Naive thymus-derived CD4-positive, alpha-beta T cell (primary cell): ENCODE results near the gene LRRC47. TPM values are rescaled to one million over a fixed set of nuclear protein-coding genes. Genes with fewer than 3 reads are reported as not detected.
A peak's percentile ranks its signal among the peaks of the same experiment; 100 is the strongest.

Experiments used
- ATAC-seq: fragments of 150-1000 bp; cut with Tn5 transposase; 2 replicates; pipeline ENCODE4 v1.10.0; 2021; ENCODE audit warnings: mild to moderate bottlenecking, moderate library complexity
- CTCF ChIA-PET: fragments of 350-600 bp; sonication (Branson Sonifier 250); formaldehyde crosslinking; loops from one replicate; lab custom pipeline; 2021; ENCODE audit warnings: antibody characterized with exemption; lab: Charles Lee
- POLR2A ChIA-PET: fragments of 350-600 bp; sonication (Branson Sonifier 250); formaldehyde crosslinking; loops from one replicate; lab custom pipeline; 2021; ENCODE audit warnings: antibody characterized with exemption, inconsistent platforms; lab: Charles Lee
- DNase-seq, 9 donors: peaks; one replicate each; pipeline versions ENCODE4 v3.0.0 to v3.0.0-alpha.2; 2020 to 2022; ENCODE audit warnings: mixed read lengths in 1 of 9
- H3K27ac ChIP-seq: one replicate; pipeline ENCODE4 v1.7.0; 2013; ENCODE audit warnings: mild to moderate bottlenecking, low read depth, low read length, moderate library complexity
- H3K27me3 ChIP-seq, 2 donors: one replicate each; pipeline ENCODE4 v1.7.0; 2013; ENCODE audit warnings: low read length in 2 of 2, mild to moderate bottlenecking in 2 of 2, moderate library complexity in 2 of 2; ENCODE audit not compliant: control insufficient read depth in 2 of 2, insufficient read depth in 2 of 2
- H3K36me3 ChIP-seq, 3 experiments: 1 replicate in 2 of 3; 2 replicates in 1 of 3; pipeline ENCODE4 v1.7.0; 2013; ENCODE audit warnings: low read length in 3 of 3, mild to moderate bottlenecking in 3 of 3, moderate library complexity in 1 of 3; ENCODE audit not compliant: insufficient read depth in 3 of 3, control insufficient read depth in 2 of 3
- H3K4me1 ChIP-seq, 2 donors: one replicate each; pipeline ENCODE4 v1.7.0; 2013; ENCODE audit warnings: low read length in 2 of 2, mild to moderate bottlenecking in 2 of 2, moderate library complexity in 1 of 2; ENCODE audit not compliant: control insufficient read depth in 2 of 2, insufficient read depth in 2 of 2
- H3K4me3 ChIP-seq: 2 replicates; pipeline ENCODE4 v1.7.0; 2013; ENCODE audit warnings: mild to moderate bottlenecking, low read length
- H3K9me3 ChIP-seq, 3 experiments: 1 replicate in 2 of 3; 2 replicates in 1 of 3; pipeline ENCODE4 v1.7.0; 2013; ENCODE audit warnings: low read length in 3 of 3; ENCODE audit not compliant: control insufficient read depth in 2 of 3
- H3K27ac Mint-ChIP-seq, 9 donors: one replicate each; pipeline ENCODE4 v1.8.0; 2020 to 2022; ENCODE audit warnings: mixed read lengths in 9 of 9, mild to moderate bottlenecking in 8 of 9, moderate library complexity in 5 of 9, inconsistent platforms in 2 of 9
- H3K27me3 Mint-ChIP-seq, 5 donors: one replicate each; pipeline ENCODE4 v1.8.0; 2021 to 2022; ENCODE audit warnings: mixed read lengths in 5 of 5, mild to moderate bottlenecking in 1 of 5
- H3K36me3 Mint-ChIP-seq, 5 donors: one replicate each; pipeline ENCODE4 v1.8.0; 2020 to 2022; ENCODE audit warnings: mixed read lengths in 5 of 5, mild to moderate bottlenecking in 3 of 5, inconsistent platforms in 1 of 5
- H3K4me1 Mint-ChIP-seq, 7 donors: one replicate each; pipeline ENCODE4 v1.8.0; 2020 to 2022; ENCODE audit warnings: mixed read lengths in 7 of 7, mild to moderate bottlenecking in 3 of 7, inconsistent platforms in 1 of 7
- H3K4me3 Mint-ChIP-seq, 10 donors: one replicate each; pipeline ENCODE4 v1.8.0; 2020 to 2022; ENCODE audit warnings: mild to moderate bottlenecking in 10 of 10, mixed read lengths in 10 of 10, moderate library complexity in 6 of 10, inconsistent platforms in 2 of 10
- H3K9me3 Mint-ChIP-seq, 11 donors: one replicate each; pipeline ENCODE4 v1.8.0; 2020 to 2022; ENCODE audit warnings: mixed read lengths in 11 of 11, mild to moderate bottlenecking in 4 of 11, inconsistent platforms in 1 of 11, moderate library complexity in 1 of 11
- intact Hi-C, 2 donors: fragments of 100-400 bp; cut with micrococcal nuclease; formaldehyde crosslinking; loops; one replicate each; pipeline ENCODE4 v1.15.1; 2023
- polyA plus RNA-seq, 2 donors: library from polyadenylated mRNA; unstranded; fragments of 300-500 nt; fragmentation: Illumina TruSeq; gene quantifications; one replicate each; pipeline ENCODE4 v1.2.3, GENCODE V29; 2021
- total RNA-seq, 6 experiments: library from RNA in 5 of 6; stranded (reverse) in 5 of 6; gene quantifications; 1 replicate in 5 of 6; 2 replicates in 1 of 6; pipeline ENCODE4 v1.2.3 and lab custom pipeline; 2021 to 2026

The LRRC47 gene
- total and polyA plus RNA-seq, 7 experiments from 2014 or later, result 25.7 to 60.2 (median 39.1) TPM

GRCh38 chr1:3742439-3743298, 53.6 kb downstream of the LRRC47 start:
- Mint-ChIP-seq H3K27me3 (no peaks in the 10 kb centered on the region), H3K4me1 (peaks cover 15 to 36% (median 25%) of the 10 kb centered on the region in 7 donors), H3K9me3 (peaks cover 0 to 2% (median 0%) of the 10 kb centered on the region in 11 donors), H3K27ac (peak overlapping the region in 1 of 9 donors; percentile 83), H3K4me3 (no peak overlapping the region), H3K36me3 (peaks cover 0 to 22% (median 4%) of the 10 kb centered on the region in 5 donors)
- CTCF ChIA-PET, result no interaction called here
- intact Hi-C loops, result no loop called here
- DNase-seq (no peak), ATAC-seq (no peak)
- Histone ChIP-seq H3K27ac (no peak overlapping the region), H3K4me1 (peaks cover 3 to 7% of the 10 kb centered on the region in 2 donors), H3K36me3 (peaks cover 0 to 57% (median 0%) of the 10 kb centered on the region in 3 experiments), H3K9me3 (no peaks in the 10 kb centered on the region), H3K27me3 (no peaks in the 10 kb centered on the region), H3K4me3 (no peak overlapping the region)
- POLR2A ChIA-PET, result no interaction called here

GRCh38 chr1:3741566-3742438, 54.5 kb downstream of the LRRC47 start:
- Mint-ChIP-seq H3K27ac (peak overlapping the region in 1 of 9 donors; percentile 69), H3K36me3 (peaks cover 0 to 29% (median 4%) of the 10 kb centered on the region in 5 donors), H3K4me3 (no peak overlapping the region), H3K9me3 (peaks cover 0 to 2% (median 0%) of the 10 kb centered on the region in 11 donors), H3K27me3 (no peaks in the 10 kb centered on the region), H3K4me1 (peaks cover 14 to 34% (median 23%) of the 10 kb centered on the region in 7 donors)
- DNase-seq (no peak), ATAC-seq (no peak)
- CTCF ChIA-PET, result no interaction called here
- POLR2A ChIA-PET, result no interaction called here
- Histone ChIP-seq H3K27me3 (no peaks in the 10 kb centered on the region), H3K9me3 (no peaks in the 10 kb centered on the region), H3K36me3 (peaks cover 0 to 65% (median 0%) of the 10 kb centered on the region in 3 experiments), H3K27ac (no peak overlapping the region), H3K4me3 (no peak overlapping the region), H3K4me1 (peaks cover 0 to 5% of the 10 kb centered on the region in 2 donors)
- intact Hi-C loops, result no loop called here

- Histone ChIP-seq H3K4me1 (no peaks in the 10 kb centered on the region), H3K36me3 (peaks cover 0 to 75% (median 0%) of the 10 kb centered on the region in 3 experiments), H3K4me3 (no peak overlapping the region), H3K9me3 (no peaks in the 10 kb centered on the region), H3K27me3 (no peaks in the 10 kb centered on the region), H3K27ac (no peak overlapping the region)
- H3K4me3 Mint-ChIP-seq, result no peak overlapping the region
- peaks cover 6 to 24% (median 14%) of the 10 kb centered on the region in 7 donors for H3K4me1 Mint-ChIP-seq
- intact Hi-C loops, result no loop called here
- H3K27ac Mint-ChIP-seq, result no peak overlapping the region
- peaks cover 0 to 2% (median 0%) of the 10 kb centered on the region in 11 donors for H3K9me3 Mint-ChIP-seq
- ChIA-PET POLR2A (no interaction called here), CTCF (no interaction called here)
- DNase-seq (no peak), ATAC-seq (no peak)
- H3K27me3 Mint-ChIP-seq, result no peaks in the 10 kb centered on the region
- peaks cover 0 to 33% (median 1%) of the 10 kb centered on the region in 5 donors for H3K36me3 Mint-ChIP-seq
Observed at GRCh38 chr1:3740752-3741151, 55.5 kb downstream of the LRRC47 start.

GRCh38 chr1:3740042-3740441, 56.3 kb downstream of the LRRC47 start:
- Histone ChIP-seq H3K27ac (no peak overlapping the region), H3K36me3 (peaks cover 0 to 80% (median 0%) of the 10 kb centered on the region in 3 experiments), H3K9me3 (no peaks in the 10 kb centered on the region), H3K27me3 (no peaks in the 10 kb centered on the region), H3K4me1 (no peaks in the 10 kb centered on the region), H3K4me3 (no peak overlapping the region)
- ATAC-seq, result no peak
- no peaks in the 10 kb centered on the region for H3K27me3 Mint-ChIP-seq
- peaks cover 0 to 1% (median 0%) of the 10 kb centered on the region in 11 donors for H3K9me3 Mint-ChIP-seq
- H3K4me1 Mint-ChIP-seq, result peaks cover 0 to 17% (median 7%) of the 10 kb centered on the region in 7 donors
- H3K4me3 Mint-ChIP-seq, result no peak overlapping the region
- CTCF ChIA-PET, result no interaction called here
- DNase-seq, result no peak
- intact Hi-C loops, result no loop called here
- H3K27ac Mint-ChIP-seq, result no peak overlapping the region
- POLR2A ChIA-PET, result no interaction called here
- H3K36me3 Mint-ChIP-seq, result peaks cover 0 to 30% (median 0%) of the 10 kb centered on the region in 5 donors

GRCh38 chr1:3738943-3739342, 57.4 kb downstream of the LRRC47 start:
- CTCF ChIA-PET, result no interaction called here

GRCh38 chr1:3736708-3737107, 59.6 kb downstream of the LRRC47 start:
- no peaks in the 10 kb centered on the region for H3K4me1 ChIP-seq
- no peaks in the 10 kb centered on the region for H3K27me3 ChIP-seq
- ATAC-seq (no peak), DNase-seq (no peak)
- H3K27ac ChIP-seq, result no peak overlapping the region
- no peak overlapping the region for H3K4me3 ChIP-seq
- H3K4me3 Mint-ChIP-seq, result no peak overlapping the region
- ChIA-PET CTCF (no interaction called here), POLR2A (no interaction called here)
- H3K27ac Mint-ChIP-seq, result no peak overlapping the region
- H3K36me3 ChIP-seq, result peaks cover 0 to 62% (median 0%) of the 10 kb centered on the region in 3 experiments
- no peaks in the 10 kb centered on the region for H3K9me3 Mint-ChIP-seq
- peaks cover 0 to 18% (median 0%) of the 10 kb centered on the region in 5 donors for H3K36me3 Mint-ChIP-seq
- intact Hi-C loops, result no loop called here
- H3K4me1 Mint-ChIP-seq, result peaks cover 0 to 3% (median 0%) of the 10 kb centered on the region in 7 donors
- H3K27me3 Mint-ChIP-seq, result no peaks in the 10 kb centered on the region
- no peaks in the 10 kb centered on the region for H3K9me3 ChIP-seq

More at GRCh38 chr1:3738943-3739342, 57.4 kb downstream of the LRRC47 start:
- H3K27me3 Mint-ChIP-seq, result no peaks in the 10 kb centered on the region
- H3K27me3 ChIP-seq, result no peaks in the 10 kb centered on the region
- no peak overlapping the region for H3K4me3 Mint-ChIP-seq
- no peak overlapping the region for H3K27ac ChIP-seq
- ATAC-seq (no peak), DNase-seq (no peak)
- H3K9me3 ChIP-seq, result no peaks in the 10 kb centered on the region
- H3K36me3 ChIP-seq, result peaks cover 0 to 80% (median 0%) of the 10 kb centered on the region in 3 experiments
- POLR2A ChIA-PET, result no interaction called here
- H3K4me1 ChIP-seq, result no peaks in the 10 kb centered on the region
- no peak overlapping the region for H3K27ac Mint-ChIP-seq
- intact Hi-C loops, result no loop called here
- peaks cover 0 to 24% (median 0%) of the 10 kb centered on the region in 5 donors for H3K36me3 Mint-ChIP-seq
- H3K4me1 Mint-ChIP-seq, result peaks cover 0 to 9% (median 5%) of the 10 kb centered on the region in 7 donors
- no peaks in the 10 kb centered on the region for H3K9me3 Mint-ChIP-seq
- no peak overlapping the region for H3K4me3 ChIP-seq
